ENCODE measurements around the gene FAM9C.

DNA sequence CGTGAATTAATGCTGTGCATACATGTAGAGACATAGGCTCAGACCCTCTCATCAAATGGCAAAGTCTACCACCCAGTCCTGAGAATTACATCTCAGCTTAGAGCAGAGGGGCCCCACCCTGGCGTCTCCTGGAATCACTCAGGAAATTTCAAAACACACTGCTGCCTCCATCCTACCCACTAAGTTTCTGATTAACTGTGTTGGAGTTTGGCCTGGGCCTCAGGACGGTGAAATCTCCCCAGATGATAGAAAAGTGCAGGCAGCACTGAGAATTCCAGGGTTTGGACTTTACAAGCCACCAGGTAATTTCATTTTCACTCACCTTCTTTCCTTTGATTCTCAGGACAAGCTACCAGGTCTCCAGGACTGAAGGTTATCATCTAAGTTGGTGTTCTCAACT is 3.3 kb upstream of the FAM9C start:
- TF ChIP-seq GATA3 (IDR thresholded peaks at IDR 0.05; ENCODE audit: low read depth, low read length) = no peak
- no peak for TF ChIP-seq GATA2 (IDR thresholded peaks at IDR 0.05; ENCODE audit: low read depth, low read length)
